ENCODE results near the gene SLC35E2B.

DNA sequence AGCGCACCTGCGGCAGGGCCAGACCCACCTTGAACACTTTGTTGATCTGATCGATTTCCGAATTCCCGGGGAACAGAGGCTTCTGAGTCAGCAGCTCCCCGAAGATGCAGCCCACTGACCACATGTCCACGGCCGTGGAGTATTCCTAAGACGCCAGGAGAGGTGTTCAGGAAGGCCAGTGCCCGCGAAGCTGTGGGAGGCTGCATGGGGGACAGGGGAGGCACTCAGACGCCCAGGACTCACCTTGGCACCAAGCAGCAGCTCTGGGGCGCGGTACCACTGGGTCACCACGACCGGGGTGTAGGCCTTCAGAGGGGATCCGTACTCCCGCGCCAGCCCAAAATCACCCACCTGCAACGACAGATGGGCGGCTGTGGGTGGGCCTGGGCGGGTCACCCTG lies 11.2 kb upstream of the SLC35E2B start:
- TF ChIP-seq, protein P1, sequence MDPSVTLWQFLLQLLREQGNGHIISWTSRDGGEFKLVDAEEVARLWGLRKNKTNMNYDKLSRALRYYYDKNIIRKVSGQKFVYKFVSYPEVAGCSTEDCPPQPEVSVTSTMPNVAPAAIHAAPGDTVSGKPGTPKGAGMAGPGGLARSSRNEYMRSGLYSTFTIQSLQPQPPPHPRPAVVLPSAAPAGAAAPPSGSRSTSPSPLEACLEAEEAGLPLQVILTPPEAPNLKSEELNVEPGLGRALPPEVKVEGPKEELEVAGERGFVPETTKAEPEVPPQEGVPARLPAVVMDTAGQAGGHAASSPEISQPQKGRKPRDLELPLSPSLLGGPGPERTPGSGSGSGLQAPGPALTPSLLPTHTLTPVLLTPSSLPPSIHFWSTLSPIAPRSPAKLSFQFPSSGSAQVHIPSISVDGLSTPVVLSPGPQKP (IDR thresholded peaks at IDR 0.05; ENCODE audit: low read depth, low read length) = no peak
- TF ChIP-seq, protein P2, sequence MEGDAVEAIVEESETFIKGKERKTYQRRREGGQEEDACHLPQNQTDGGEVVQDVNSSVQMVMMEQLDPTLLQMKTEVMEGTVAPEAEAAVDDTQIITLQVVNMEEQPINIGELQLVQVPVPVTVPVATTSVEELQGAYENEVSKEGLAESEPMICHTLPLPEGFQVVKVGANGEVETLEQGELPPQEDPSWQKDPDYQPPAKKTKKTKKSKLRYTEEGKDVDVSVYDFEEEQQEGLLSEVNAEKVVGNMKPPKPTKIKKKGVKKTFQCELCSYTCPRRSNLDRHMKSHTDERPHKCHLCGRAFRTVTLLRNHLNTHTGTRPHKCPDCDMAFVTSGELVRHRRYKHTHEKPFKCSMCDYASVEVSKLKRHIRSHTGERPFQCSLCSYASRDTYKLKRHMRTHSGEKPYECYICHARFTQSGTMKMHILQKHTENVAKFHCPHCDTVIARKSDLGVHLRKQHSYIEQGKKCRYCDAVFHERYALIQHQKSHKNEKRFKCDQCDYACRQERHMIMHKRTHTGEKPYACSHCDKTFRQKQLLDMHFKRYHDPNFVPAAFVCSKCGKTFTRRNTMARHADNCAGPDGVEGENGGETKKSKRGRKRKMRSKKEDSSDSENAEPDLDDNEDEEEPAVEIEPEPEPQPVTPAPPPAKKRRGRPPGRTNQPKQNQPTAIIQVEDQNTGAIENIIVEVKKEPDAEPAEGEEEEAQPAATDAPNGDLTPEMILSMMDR (IDR thresholded peaks at IDR 0.05) = no peak

Measured in A549 (cell line).